Activated T-cell treated with anti-CD3 and anti-CD28 coated beads for 1 hour (primary cell): ENCODE data around the gene STOM.
A peak's percentile ranks its signal among the peaks of the same experiment; 100 is the strongest.
"Not testable (repeated sequence)": the region's sequence is repeated elsewhere in the genome, so short reads cannot be mapped to it uniquely, and the experiment has no call there.

ENCODE experiments used
- DNase-seq: peaks from one replicate; pipeline ENCODE4 v3.0.0-alpha.2; 2020; ENCODE audit warnings: low read depth

Gene STOM

GRCh38 chr9:121369595-121370265, at the start of gene STOM:
STOM (minus strand) TSS chr9:121370250; CDS start chr9:121370187, 63 bp downstream.
- DNase-seq = peak; percentile 49

GRCh38 chr9:121411993-121412392, 41.9 kb upstream of the STOM start:
- no peak for DNase-seq

- no peak for DNase-seq
Measured at GRCh38 chr9:121405899-121406298, 35.8 kb upstream of the STOM start.

- no peak for DNase-seq
Measured at GRCh38 chr9:121404906-121405305, 34.9 kb upstream of the STOM start.

GRCh38 chr9:121399883-121400607, 30.0 kb upstream of the STOM start:
- DNase-seq = no peak

GRCh38 chr9:121399126-121399882, 29.3 kb upstream of the STOM start:
- no peak for DNase-seq

GRCh38 chr9:121398374-121398773, 28.3 kb upstream of the STOM start:
- DNase-seq = no peak

GRCh38 chr9:121397277-121397676, 27.2 kb upstream of the STOM start:
- not testable (repeated sequence) for DNase-seq

GRCh38 chr9:121395558-121395957, 25.5 kb upstream of the STOM start:
- no peak for DNase-seq

GRCh38 chr9:121394292-121394691, 24.2 kb upstream of the STOM start:
- no peak for DNase-seq

- no peak for DNase-seq
Measured at GRCh38 chr9:121393318-121393717, 23.3 kb upstream of the STOM start.

GRCh38 chr9:121390372-121390771, 20.3 kb upstream of the STOM start:
- no peak for DNase-seq

- no peak for DNase-seq
Measured at GRCh38 chr9:121388140-121388905, 18.3 kb upstream of the STOM start.

- no peak for DNase-seq
Measured at GRCh38 chr9:121386442-121387175, 16.6 kb upstream of the STOM start.

GRCh38 chr9:121383715-121384114, 13.7 kb upstream of the STOM start:
- DNase-seq = no peak

- no peak for DNase-seq
Measured at GRCh38 chr9:121380846-121381245, 10.8 kb upstream of the STOM start.

GRCh38 chr9:121376214-121376830, 6.3 kb upstream of the STOM start:
- DNase-seq = no peak

GRCh38 chr9:121373011-121373729, 3.1 kb upstream of the STOM start:
- DNase-seq = no peak

GRCh38 chr9:121372239-121373010, 2.4 kb upstream of the STOM start:
- no peak for DNase-seq
